Measurements from ENCODE around the gene LRRC37B. TPM values are rescaled to one million over a fixed set of nuclear protein-coding genes. Genes with fewer than 3 reads are reported as not detected.
"Not testable (repeated sequence)": the region's sequence is repeated elsewhere in the genome, so short reads cannot be mapped to it uniquely, and the experiment has no call there.

The LRRC37B gene
- total RNA-seq: 10 to 100 TPM; 10.3 to 26.8 (median 17.0) TPM

GRCh38 chr17:32006957-32007462 is at the start of gene LRRC37B:
LRRC37B (plus strand) TSS chr17:32007383; CDS start chr17:32021393, 14,010 bp downstream.
- Histone ChIP-seq H3K4me1 (peaks cover 0 to 11% of the 10 kb centered on the region in 2 donors), H3K4me3 (replicated peaks in 1 of 3) (peak within 1 kb of the TSS; percentile 31 to 86 (median 83)), H3K27me3 (no peaks in the 10 kb centered on the region), H3K9me3 (no peaks in the 10 kb centered on the region), H3K36me3 (no peaks in the 10 kb centered on the region), H3K27ac (peak within 1 kb of the TSS; percentile 45 to 76 (median 59))
- TF ChIP-seq POLR2A (IDR thresholded peaks at IDR 0.05): peak in 1 of 2 donors; percentile 71
- TF ChIP-seq CTCF (IDR thresholded peaks at IDR 0.05): peak; percentile 50 to 99 (median 94)
- intact Hi-C loops (cut with DNase I): no loop called here
- peak; percentile 85 to 89 for DNase-seq
- WGBS, 2 donors: 1% methylated on average over 28 to 37 of the region's 51 CpGs

GRCh38 chr17:31964131-31964530 is 43.1 kb upstream of the LRRC37B start:
- H3K27ac ChIP-seq; H3K27me3 ChIP-seq; H3K4me1 ChIP-seq; H3K4me3 ChIP-seq (replicated peaks in 1 of 3); H3K9me3 ChIP-seq; DNase-seq; intact Hi-C loops (cut with DNase I); H3K36me3 ChIP-seq: not testable (repeated sequence)
- WGBS, 2 donors: 94 to 99% methylated on average over 8 of the region's 8 CpGs

- peaks cover 7 to 13% of the 10 kb centered on the region in 2 donors for H3K36me3 ChIP-seq
These were observed 39.5 kb upstream of the LRRC37B start for GRCh38 chr17:31967648-31968047.

GRCh38 chr17:31970416-31970815 is 36.8 kb upstream of the LRRC37B start:
- DNase-seq; H3K27ac ChIP-seq; H3K27me3 ChIP-seq; intact Hi-C loops (cut with DNase I); H3K4me3 ChIP-seq (replicated peaks in 1 of 3); H3K4me1 ChIP-seq; H3K9me3 ChIP-seq: not testable (repeated sequence)
- 86 to 87% methylated on average over 5 of the region's 5 CpGs for WGBS, 2 donors
- peaks cover 7 to 16% of the 10 kb centered on the region in 2 donors for H3K36me3 ChIP-seq

More at GRCh38 chr17:31967648-31968047, 39.5 kb upstream of the LRRC37B start:
- Histone ChIP-seq H3K4me1 (no peaks in the 10 kb centered on the region), H3K4me3 (replicated peaks in 1 of 3) (no peak overlapping the region), H3K9me3 (no peaks in the 10 kb centered on the region), H3K27me3 (no peaks in the 10 kb centered on the region), H3K27ac (no peak overlapping the region)
- DNase-seq: no peak
- intact Hi-C loops (cut with DNase I): no loop called here
- no peak for TF ChIP-seq POLR2A (IDR thresholded peaks at IDR 0.05)
- TF ChIP-seq CTCF (IDR thresholded peaks at IDR 0.05): no peak
- 98% methylated on average over 3 of the region's 3 CpGs for WGBS, 2 donors

- H3K27me3 ChIP-seq; DNase-seq; intact Hi-C loops (cut with DNase I); H3K27ac ChIP-seq; H3K4me1 ChIP-seq; H3K9me3 ChIP-seq; H3K4me3 ChIP-seq (replicated peaks in 1 of 3): not testable (repeated sequence)
- WGBS, 2 donors: 96% methylated on average over 14 of the region's 14 CpGs
- H3K36me3 ChIP-seq: peaks cover 6 to 17% of the 10 kb centered on the region in 2 donors
These were observed 32.7 kb upstream of the LRRC37B start for GRCh38 chr17:31974269-31975071.

- 91 to 92% methylated on average over 5 of the region's 5 CpGs for WGBS, 2 donors
- peaks cover 6 to 17% of the 10 kb centered on the region in 2 donors for H3K36me3 ChIP-seq
- intact Hi-C loops (cut with DNase I): not testable (repeated sequence)
These were observed 31.8 kb upstream of the LRRC37B start for GRCh38 chr17:31975391-31975790.

GRCh38 chr17:31991821-31992220 is 15.4 kb upstream of the LRRC37B start:
- H3K27me3 ChIP-seq; H3K27ac ChIP-seq; H3K4me1 ChIP-seq; DNase-seq; H3K9me3 ChIP-seq; intact Hi-C loops (cut with DNase I); H3K4me3 ChIP-seq (replicated peaks in 1 of 3): not testable (repeated sequence)
- WGBS, 2 donors: 96 to 100% methylated on average over 8 of the region's 8 CpGs
- H3K36me3 ChIP-seq: peaks cover 28 to 48% of the 10 kb centered on the region in 2 donors

More at GRCh38 chr17:31975391-31975790, 31.8 kb upstream of the LRRC37B start:
- not testable (repeated sequence) for H3K4me1 ChIP-seq; H3K27ac ChIP-seq; DNase-seq; H3K4me3 ChIP-seq (replicated peaks in 1 of 3); H3K9me3 ChIP-seq; H3K27me3 ChIP-seq
